DMS153 (cell line): ENCODE measurements around the gene KSR1.
"Not testable (repeated sequence)": the region's sequence is repeated elsewhere in the genome, so short reads cannot be mapped to it uniquely, and the experiment has no call there.

ENCODE experiments used
- DNase-seq: peaks from one replicate; lab custom pipeline; 2025; lab: John Stamatoyannopoulos, UW

Gene KSR1

GRCh38 chr17:27657620-27658019 lies 201.4 kb downstream of the KSR1 start:
- no peak for DNase-seq

- DNase-seq, result no peak
These were observed 203.4 kb downstream of the KSR1 start for GRCh38 chr17:27659683-27660082.

GRCh38 chr17:27660436-27660835 lies 204.2 kb downstream of the KSR1 start:
- no peak for DNase-seq

- no peak for DNase-seq
These were observed 207.8 kb downstream of the KSR1 start for GRCh38 chr17:27663936-27664605.

GRCh38 chr17:27664606-27664965 lies 208.3 kb downstream of the KSR1 start:
- DNase-seq, result no peak

- no peak for DNase-seq
These were observed 209.3 kb downstream of the KSR1 start for GRCh38 chr17:27665549-27665948.

GRCh38 chr17:27666270-27666669 lies 210.0 kb downstream of the KSR1 start:
- not testable (repeated sequence) for DNase-seq

GRCh38 chr17:27666831-27667560 lies 210.7 kb downstream of the KSR1 start:
- DNase-seq, result no peak

- DNase-seq, result no peak
These were observed 211.6 kb downstream of the KSR1 start for GRCh38 chr17:27667656-27668487.

GRCh38 chr17:27668488-27668823 lies 212.2 kb downstream of the KSR1 start:
- DNase-seq, result no peak

GRCh38 chr17:27669136-27669535 lies 212.9 kb downstream of the KSR1 start:
- DNase-seq, result no peak

GRCh38 chr17:27669850-27670249 lies 213.6 kb downstream of the KSR1 start:
- DNase-seq, result no peak

GRCh38 chr17:27670791-27671590 lies 214.7 kb downstream of the KSR1 start:
- no peak for DNase-seq

GRCh38 chr17:27671591-27671910 lies 215.3 kb downstream of the KSR1 start:
- DNase-seq, result no peak

- not testable (repeated sequence) for DNase-seq
These were observed 215.8 kb downstream of the KSR1 start for GRCh38 chr17:27671977-27672480.

- no peak for DNase-seq
These were observed 218.1 kb downstream of the KSR1 start for GRCh38 chr17:27674335-27674734.
